IMR-90 (cell line): Measurements from ENCODE around the gene FGF9. TPM values are rescaled to one million over a fixed set of nuclear protein-coding genes. Genes with fewer than 3 reads are reported as not detected.
A peak's percentile ranks its signal among the peaks of the same experiment; 100 is the strongest.

Source experiments
- ATAC-seq: fragments of 200-7000 bp; cut with Tn5 transposase; 2 replicates; pipeline ENCODE4 v1.9.1; 2020; ENCODE audit warnings: low read depth, mild to moderate bottlenecking, moderate library complexity
- BruUV-seq: library from RNA; stranded (reverse); fragments of 400-500 nt; replicated peaks from 2 replicates; lab custom pipeline; 2021; lab: Mats Ljungman, UMichigan
- CTCF ChIA-PET: fragments of 300-600 bp; formaldehyde crosslinking; extraction: SDS; loops from one replicate; lab custom pipeline; 2021; ENCODE audit warnings: antibody characterized with exemption; lab: Yijun Ruan, JAX
- POLR2A ChIA-PET: fragments of 300-600 bp; sonication (Branson Sonifier 250); formaldehyde crosslinking; loops from one replicate; lab custom pipeline; 2022; ENCODE audit warnings: antibody characterized with exemption; ENCODE audit not compliant: unreplicated experiment; lab: Charles Lee
- DNase-seq: peaks from one replicate; pipeline ENCODE4 v3.0.0; 2013
- H2AFZ ChIP-seq: replicated peaks from 2 replicates; pipeline ENCODE3; 2013; ENCODE audit warnings: low read length, mild to moderate bottlenecking; ENCODE audit not compliant: poor library complexity
- H2AK5ac ChIP-seq: 2 replicates; pipeline ENCODE4 v1.6.1; 2013; ENCODE audit warnings: low read depth, low read length, inconsistent platforms
- H2AK9ac ChIP-seq: replicated peaks from 2 replicates; pipeline ENCODE3; 2013; ENCODE audit warnings: mild to moderate bottlenecking, low read depth, low read length, moderate library complexity; ENCODE audit not compliant: poor library complexity
- H2BK120ac ChIP-seq: 2 replicates; pipeline ENCODE4 v1.6.1; 2013; ENCODE audit warnings: low read depth, low read length, inconsistent platforms
- H2BK15ac ChIP-seq: 3 replicates; pipeline ENCODE4 v1.6.1; 2013; ENCODE audit warnings: low read depth, low read length, inconsistent platforms
- H2BK20ac ChIP-seq: 2 replicates; pipeline ENCODE4 v1.6.1; 2013; ENCODE audit warnings: low read depth, mild to moderate bottlenecking, inconsistent platforms, low read length, moderate library complexity
- H2BK5ac ChIP-seq: 2 replicates; pipeline ENCODE4 v1.6.1; 2013; ENCODE audit warnings: mild to moderate bottlenecking, low read depth, low read length, inconsistent platforms; ENCODE audit not compliant: poor library complexity, severe bottlenecking
- H3K14ac ChIP-seq: replicated peaks from 2 replicates; pipeline ENCODE4 v1.6.1; 2013; ENCODE audit warnings: low read depth, low read length, inconsistent platforms
- H3K18ac ChIP-seq: 2 replicates; pipeline ENCODE4 v1.6.1; 2013; ENCODE audit warnings: low read depth, low read length, control low read depth
- H3K23ac ChIP-seq: 2 replicates; pipeline ENCODE4 v1.6.1; 2013; ENCODE audit warnings: low read depth, low read length, inconsistent platforms
- H3K27ac ChIP-seq: 2 replicates; pipeline ENCODE4 v1.5.1; 2013; ENCODE audit warnings: mild to moderate bottlenecking, control low read depth, low read length; ENCODE audit not compliant: insufficient read depth
- H3K27me3 ChIP-seq: 2 replicates; pipeline ENCODE4 v1.6.1; 2013; ENCODE audit warnings: low read length; ENCODE audit not compliant: control insufficient read depth, insufficient read depth
- H3K36me3 ChIP-seq: 2 replicates; pipeline ENCODE4 v1.6.1; 2013; ENCODE audit warnings: low read length, mixed read lengths; ENCODE audit not compliant: control insufficient read depth, insufficient read depth
- H3K4ac ChIP-seq: 2 replicates; pipeline ENCODE4 v1.6.1; 2013; ENCODE audit warnings: low read depth, low read length, inconsistent platforms
- H3K4me1 ChIP-seq: 2 replicates; pipeline ENCODE4 v1.6.1; 2013; ENCODE audit warnings: low read length, mixed read lengths; ENCODE audit not compliant: control insufficient read depth, insufficient read depth
- H3K4me2 ChIP-seq: 2 replicates; pipeline ENCODE4 v1.6.1; 2013; ENCODE audit warnings: low read depth, mild to moderate bottlenecking, control low read depth, low read length, moderate library complexity
- H3K4me3 ChIP-seq: 2 replicates; pipeline ENCODE4 v1.5.1; 2013; ENCODE audit warnings: low read depth, mild to moderate bottlenecking, control low read depth, low read length, moderate library complexity; ENCODE audit not compliant: insufficient read depth
- H3K56ac ChIP-seq: 2 replicates; pipeline ENCODE4 v1.6.1; 2013; ENCODE audit warnings: low read length, inconsistent platforms; ENCODE audit not compliant: insufficient read depth; ENCODE audit errors: extremely low read depth
- H3K79me1 ChIP-seq, 2 experiments: 2 replicates each; pipeline ENCODE4 v1.6.1; 2013; ENCODE audit warnings: low read length in 2 of 2, inconsistent platforms in 1 of 2, low read depth in 1 of 2
- H3K9ac ChIP-seq: 2 replicates; pipeline ENCODE4 v1.6.1; 2013; ENCODE audit warnings: low read depth, low read length, control low read depth
- H3K9me1 ChIP-seq: 2 replicates; pipeline ENCODE4 v1.6.1; 2013; ENCODE audit warnings: low read length, inconsistent platforms; ENCODE audit not compliant: insufficient read depth
- H3K9me3 ChIP-seq: 2 replicates; pipeline ENCODE4 v1.6.1; 2013; ENCODE audit warnings: low read length; ENCODE audit not compliant: control insufficient read depth, insufficient read depth
- H4K20me1 ChIP-seq: 2 replicates; pipeline ENCODE4 v1.6.1; 2013; ENCODE audit warnings: low read length, inconsistent platforms; ENCODE audit not compliant: insufficient read depth
- H4K5ac ChIP-seq: 2 replicates; pipeline ENCODE4 v1.6.1; 2013; ENCODE audit warnings: mild to moderate bottlenecking, low read depth, low read length, control low read depth
- H4K8ac ChIP-seq, 2 experiments: 2 replicates each; pipeline ENCODE4 v1.6.1; 2013; ENCODE audit warnings: low read depth in 2 of 2, low read length in 2 of 2, control low read depth in 1 of 2, inconsistent platforms in 1 of 2
- H4K91ac ChIP-seq: 2 replicates; pipeline ENCODE4 v1.6.1; 2013; ENCODE audit warnings: low read depth, low read length, inconsistent platforms; ENCODE audit not compliant: insufficient read depth
- BHLHE40 ChIP-seq: fragments of 150-350 bp; IDR thresholded peaks from 2 replicates; pipeline ENCODE4 v1.6.1; 2016; ENCODE audit warnings: mild to moderate bottlenecking, low read depth, low read length
- CEBPB ChIP-seq: IDR thresholded peaks from 2 replicates; pipeline ENCODE4 v1.6.1; 2012; ENCODE audit warnings: low read depth, low read length, improper control_type of control experiment
- CHD1 ChIP-seq: IDR thresholded peaks from 2 replicates; pipeline ENCODE4 v1.6.1; 2012; ENCODE audit warnings: low read depth, low read length, improper control_type of control experiment
- FOS ChIP-seq: fragments of 150-350 bp; IDR thresholded peaks from 2 replicates; pipeline ENCODE4 v1.6.1; 2016; ENCODE audit warnings: low read depth, low read length
- MAFK ChIP-seq: IDR thresholded peaks from 2 replicates; pipeline ENCODE4 v1.6.1; 2012; ENCODE audit warnings: low read depth, low read length, improper control_type of control experiment
- MAZ ChIP-seq: IDR thresholded peaks from 2 replicates; pipeline ENCODE4 v1.6.1; 2012; ENCODE audit warnings: low read depth, mild to moderate bottlenecking, low read length, improper control_type of control experiment, moderate library complexity, borderline replicate concordance
- MXI1 ChIP-seq: IDR thresholded peaks from 2 replicates; pipeline ENCODE4 v1.6.1; 2012; ENCODE audit warnings: low read depth, mild to moderate bottlenecking, low read length, moderate library complexity, borderline replicate concordance
- NFE2L2 ChIP-seq: fragments of 150-350 bp; IDR thresholded peaks from 2 replicates; pipeline ENCODE4 v1.6.1; 2016; ENCODE audit warnings: low read depth, mild to moderate bottlenecking, low read length
- POLR2A ChIP-seq: IDR thresholded peaks from 2 replicates; pipeline ENCODE4 v1.6.1; 2012; ENCODE audit warnings: mild to moderate bottlenecking, low read depth, low read length
- RAD21 ChIP-seq: IDR thresholded peaks from 2 replicates; pipeline ENCODE4 v1.6.1; 2012; ENCODE audit warnings: low read length, improper control_type of control experiment
- RFX5 ChIP-seq: IDR thresholded peaks from 2 replicates; pipeline ENCODE4 v1.8.0; 2012; ENCODE audit warnings: low read depth, mild to moderate bottlenecking, low read length, moderate library complexity
- SMC3 ChIP-seq: fragments of 150-350 bp; IDR thresholded peaks from 2 replicates; pipeline ENCODE4 v1.6.1; 2016; ENCODE audit warnings: low read depth, mild to moderate bottlenecking, antibody characterized with exemption, low read length, moderate library complexity
- WGBS, 2 experiments: methylation state at CpG; one replicate each; pipeline versions ENCODE4 v1.1.5 to v1.1.7; 2013; ENCODE audit warnings: missing lambda C conversion rate in 2 of 2; ENCODE audit not compliant: insufficient read length in 1 of 2; ENCODE audit errors: extremely low coverage in 2 of 2; 5-methylcytosine and 5-hydroxymethylcytosine counted together
- dilution Hi-C: fragments of 300-500 bp; cut with HindIII; formaldehyde crosslinking; loops from one replicate; pipeline ENCODE4 v1.14.3; 2018; ENCODE audit warnings: low sequenced_read_pairs; ENCODE audit not compliant: unreplicated experiment
- in situ Hi-C: fragments of 300-500 bp; cut with MboI; formaldehyde crosslinking; loops from 3 replicates; pipeline ENCODE4 v1.14.3; 2019; ENCODE audit warnings: low sequenced_read_pairs, inconsistent platforms, mixed read lengths
- intact Hi-C: fragments of 100-400 bp; cut with micrococcal nuclease; formaldehyde crosslinking; loops from 2 replicates; pipeline ENCODE4 v1.10.0; 2022
- polyA plus RNA-seq, 3 experiments: library from polyadenylated mRNA; depleted of rRNA; stranded (reverse); fragments of >200 nt; gene quantifications; 2 replicates each; pipeline ENCODE4 v1.2.3, GENCODE V29; 2012; ENCODE audit warnings: low replicate concordance in 1 of 3
- total RNA-seq: library from RNA; depleted of rRNA; stranded (reverse); fragments of >200 nt; gene quantifications from 2 replicates; pipeline ENCODE4 v1.2.3, GENCODE V29; 2012
- TF ChIP-seq, protein P1 (sequence below): fragments of 150-350 bp; IDR thresholded peaks from 2 replicates; pipeline ENCODE4 v1.6.1; 2017; ENCODE audit warnings: mild to moderate bottlenecking, antibody characterized with exemption, low read length, low read depth
- TF ChIP-seq, protein P2 (sequence below): conservative IDR thresholded peaks from 2 replicates; pipeline ENCODE4 v1.5.1; 2012; ENCODE audit warnings: mild to moderate bottlenecking, low read depth, low read length, improper control_type of control experiment

The FGF9 gene
- total and polyA plus RNA-seq, 2 of the 4 experiments (the other 2 are of a cell fraction): under 0.01 to 0.05 TPM

DNA sequence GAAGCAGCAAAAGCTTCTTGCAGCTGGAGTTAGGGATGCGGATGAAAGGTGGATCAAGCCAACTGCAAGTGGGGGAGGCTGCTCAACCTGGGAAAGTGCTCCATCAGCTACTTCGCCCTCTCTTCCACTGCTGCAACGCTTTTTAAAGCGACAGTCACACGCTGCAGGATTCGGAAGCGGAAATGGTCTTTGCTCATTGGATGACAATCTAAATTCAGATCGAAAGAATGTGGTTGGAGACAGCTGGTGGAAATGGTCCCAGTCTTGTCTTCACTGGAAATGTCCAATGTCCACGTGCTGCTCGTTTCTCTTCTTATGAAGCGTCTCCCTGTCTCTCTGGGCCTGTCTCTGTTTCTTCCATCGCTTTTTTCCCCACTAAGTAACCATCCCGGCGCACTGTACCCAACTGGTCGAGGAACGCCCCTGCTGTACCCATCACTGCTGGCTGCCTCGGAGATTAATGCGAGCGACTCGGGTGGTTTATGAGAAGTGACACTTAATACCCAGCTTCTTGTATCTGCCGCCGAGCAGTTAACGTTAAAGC is 2.1 kb upstream of the FGF9 start:
- POLR2A ChIA-PET: interaction anchor here (0.7 kb wide), 1 partner anchor 836 kb away, joined by 3 read pairs; no protein-coding TSS in a partner anchor
- in situ Hi-C loops: no loop called here
- dilution Hi-C loops: no loop called here

More for the DNA sequence above, 2.1 kb upstream of the FGF9 start:
- H3K4me3 ChIP-seq: peak overlapping the region; percentile 61
- H2AFZ ChIP-seq: peak overlapping the region; percentile 92
- H3K27me3 ChIP-seq: peaks cover 21% of the 10 kb centered on the region
- no peak overlapping the region for H2BK5ac ChIP-seq
- H3K4ac ChIP-seq: peak overlapping the region; percentile 56
- H3K36me3 ChIP-seq: no peaks in the 10 kb centered on the region
- H3K9ac ChIP-seq: peak overlapping the region; percentile 29
- peak; percentile 5 for DNase-seq
- peak overlapping the region; percentile 18 for H3K14ac ChIP-seq
- CTCF ChIA-PET: interaction anchor here (0.6 kb wide), 1 partner anchor 375 kb away, joined by 3 read pairs; no protein-coding TSS in a partner anchor
- no peak overlapping the region for H4K5ac ChIP-seq
- H2BK120ac ChIP-seq: peak overlapping the region; percentile 52
- no peaks in the 10 kb centered on the region for H3K9me3 ChIP-seq
- no peak for ATAC-seq
- WGBS, 2 experiments: 33% methylated on average over 2 of the region's 23 CpGs; no CpG with 5 or more reads in 1 of the 2 experiments
- H2AK5ac ChIP-seq: peak overlapping the region; percentile 5; the same call in 1 of the 2 replicates
- no peak overlapping the region for H3K18ac ChIP-seq
- peak overlapping the region; percentile 91 for H3K4me2 ChIP-seq
- H3K23ac ChIP-seq: peak overlapping the region; percentile 86
- H4K91ac ChIP-seq: peak overlapping the region; percentile 21; the same call in 1 of the 2 replicates
- no peaks in the 10 kb centered on the region for H4K20me1 ChIP-seq
- peaks cover 5% of the 10 kb centered on the region for H3K4me1 ChIP-seq
- peak overlapping the region; percentile 74; the same call in 1 of the 2 replicates for H3K56ac ChIP-seq
- intact Hi-C loops: no loop called here
- BruUV-seq: no TSS peak
- H2BK20ac ChIP-seq: peak overlapping the region; percentile 54
- H2BK15ac ChIP-seq: 0 out of 3 replicates have a peak overlapping the region, but pooled peaks have one; percentile 1
- peak overlapping the region in 1 of 2 experiments; percentile 71; a peak in 1 of 4 replicates for H4K8ac ChIP-seq
- no peaks in the 10 kb centered on the region for H3K79me1 ChIP-seq
- TF ChIP-seq, protein P1, sequence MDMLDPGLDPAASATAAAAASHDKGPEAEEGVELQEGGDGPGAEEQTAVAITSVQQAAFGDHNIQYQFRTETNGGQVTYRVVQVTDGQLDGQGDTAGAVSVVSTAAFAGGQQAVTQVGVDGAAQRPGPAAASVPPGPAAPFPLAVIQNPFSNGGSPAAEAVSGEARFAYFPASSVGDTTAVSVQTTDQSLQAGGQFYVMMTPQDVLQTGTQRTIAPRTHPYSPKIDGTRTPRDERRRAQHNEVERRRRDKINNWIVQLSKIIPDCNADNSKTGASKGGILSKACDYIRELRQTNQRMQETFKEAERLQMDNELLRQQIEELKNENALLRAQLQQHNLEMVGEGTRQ: no peak
- TF ChIP-seq RFX5 (no peak), BHLHE40 (no peak), MXI1 (no peak), MAZ (no peak), MAFK (no peak), POLR2A (no peak), CHD1 (no peak), NFE2L2 (no peak), CEBPB (no peak), RAD21 (no peak), FOS (no peak), SMC3 (no peak)
- TF ChIP-seq, protein P2, sequence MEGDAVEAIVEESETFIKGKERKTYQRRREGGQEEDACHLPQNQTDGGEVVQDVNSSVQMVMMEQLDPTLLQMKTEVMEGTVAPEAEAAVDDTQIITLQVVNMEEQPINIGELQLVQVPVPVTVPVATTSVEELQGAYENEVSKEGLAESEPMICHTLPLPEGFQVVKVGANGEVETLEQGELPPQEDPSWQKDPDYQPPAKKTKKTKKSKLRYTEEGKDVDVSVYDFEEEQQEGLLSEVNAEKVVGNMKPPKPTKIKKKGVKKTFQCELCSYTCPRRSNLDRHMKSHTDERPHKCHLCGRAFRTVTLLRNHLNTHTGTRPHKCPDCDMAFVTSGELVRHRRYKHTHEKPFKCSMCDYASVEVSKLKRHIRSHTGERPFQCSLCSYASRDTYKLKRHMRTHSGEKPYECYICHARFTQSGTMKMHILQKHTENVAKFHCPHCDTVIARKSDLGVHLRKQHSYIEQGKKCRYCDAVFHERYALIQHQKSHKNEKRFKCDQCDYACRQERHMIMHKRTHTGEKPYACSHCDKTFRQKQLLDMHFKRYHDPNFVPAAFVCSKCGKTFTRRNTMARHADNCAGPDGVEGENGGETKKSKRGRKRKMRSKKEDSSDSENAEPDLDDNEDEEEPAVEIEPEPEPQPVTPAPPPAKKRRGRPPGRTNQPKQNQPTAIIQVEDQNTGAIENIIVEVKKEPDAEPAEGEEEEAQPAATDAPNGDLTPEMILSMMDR: no peak
- H3K27ac ChIP-seq: peak overlapping the region; percentile 8; the same call in 1 of the 2 replicates
- H2AK9ac ChIP-seq: peak overlapping the region; percentile 71
- no peaks in the 10 kb centered on the region for H3K9me1 ChIP-seq
